Stimulated activated naive CD8-positive, alpha-beta T cell treated with anti-CD3 and anti-CD28 coated beads, Interleukin-15, Interleukin-2, amounts not matched to agents 100 U/mL and 50 U/mL, for 24 hours (primary cell): ENCODE data around the gene CNTFR.

Source experiments
- ATAC-seq: fragments of 150-1000 bp; cut with Tn5 transposase; one replicate; pipeline ENCODE4 v1.10.0; 2021
- DNase-seq: peaks from one replicate; pipeline ENCODE4 v3.0.0; 2021

Gene CNTFR

GRCh38 chr9:34572092-34572491 is 17.4 kb downstream of the CNTFR start:
- ATAC-seq = no peak
- no peak for DNase-seq

GRCh38 chr9:34571481-34571810 is 18.1 kb downstream of the CNTFR start:
- DNase-seq = no peak
- ATAC-seq = no peak

- no peak for DNase-seq
- ATAC-seq = no peak
These were observed 18.6 kb downstream of the CNTFR start for GRCh38 chr9:34570809-34571480.

GRCh38 chr9:34570376-34570775 is 19.1 kb downstream of the CNTFR start:
- DNase-seq (no peak), ATAC-seq (no peak)

GRCh38 chr9:34568774-34569173 is 20.8 kb downstream of the CNTFR start:
- ATAC-seq (no peak), DNase-seq (no peak)

- ATAC-seq (no peak), DNase-seq (no peak)
These were observed 21.4 kb downstream of the CNTFR start for GRCh38 chr9:34568133-34568532.

GRCh38 chr9:34566972-34567371 is 22.6 kb downstream of the CNTFR start:
- ATAC-seq = no peak
- no peak for DNase-seq

GRCh38 chr9:34566322-34566721 is 23.2 kb downstream of the CNTFR start:
- ATAC-seq (no peak), DNase-seq (no peak)

GRCh38 chr9:34565856-34566255 is 23.7 kb downstream of the CNTFR start:
- no peak for ATAC-seq
- DNase-seq = no peak

GRCh38 chr9:34564617-34565016 is 24.9 kb downstream of the CNTFR start:
- ATAC-seq (no peak), DNase-seq (no peak)

- ATAC-seq (no peak), DNase-seq (no peak)
These were observed 26.3 kb downstream of the CNTFR start for GRCh38 chr9:34563262-34563661.

GRCh38 chr9:34562135-34562745 is 27.3 kb downstream of the CNTFR start:
- no peak for ATAC-seq
- DNase-seq = peak; percentile 50

- ATAC-seq (no peak), DNase-seq (no peak)
These were observed 28.8 kb downstream of the CNTFR start for GRCh38 chr9:34560599-34561214.

GRCh38 chr9:34559624-34560455 is 29.7 kb downstream of the CNTFR start:
- no peak for ATAC-seq
- DNase-seq = no peak

- ATAC-seq = no peak
- DNase-seq = no peak
These were observed 30.5 kb downstream of the CNTFR start for GRCh38 chr9:34558919-34559623.

- no peak for DNase-seq
- no peak for ATAC-seq
These were observed 31.2 kb downstream of the CNTFR start for GRCh38 chr9:34558364-34558763.

GRCh38 chr9:34557426-34558321 is 31.9 kb downstream of the CNTFR start:
- DNase-seq (no peak), ATAC-seq (no peak)

- DNase-seq = no peak
These were observed 32.6 kb downstream of the CNTFR start for GRCh38 chr9:34556949-34557348.

GRCh38 chr9:34555936-34556525 is 33.5 kb downstream of the CNTFR start:
- no peak for ATAC-seq
- DNase-seq = no peak

More at GRCh38 chr9:34556949-34557348, 32.6 kb downstream of the CNTFR start:
- ATAC-seq = no peak

- no peak for DNase-seq
- no peak for ATAC-seq
These were observed 34.0 kb downstream of the CNTFR start for GRCh38 chr9:34555500-34555899.

- ATAC-seq (no peak), DNase-seq (no peak)
These were observed 34.5 kb downstream of the CNTFR start for GRCh38 chr9:34555002-34555348.
